HG02763 (cell line): ENCODE measurements around the gene P2RY14.

Source experiments
- ATAC-seq: cut with Tn5 transposase; IDR thresholded peaks from one replicate; pipeline ENCODE4 v1.9.1; 2021; ENCODE audit warnings: mild to moderate bottlenecking, moderate library complexity; ENCODE audit not compliant: unreplicated experiment

Gene P2RY14

DNA sequence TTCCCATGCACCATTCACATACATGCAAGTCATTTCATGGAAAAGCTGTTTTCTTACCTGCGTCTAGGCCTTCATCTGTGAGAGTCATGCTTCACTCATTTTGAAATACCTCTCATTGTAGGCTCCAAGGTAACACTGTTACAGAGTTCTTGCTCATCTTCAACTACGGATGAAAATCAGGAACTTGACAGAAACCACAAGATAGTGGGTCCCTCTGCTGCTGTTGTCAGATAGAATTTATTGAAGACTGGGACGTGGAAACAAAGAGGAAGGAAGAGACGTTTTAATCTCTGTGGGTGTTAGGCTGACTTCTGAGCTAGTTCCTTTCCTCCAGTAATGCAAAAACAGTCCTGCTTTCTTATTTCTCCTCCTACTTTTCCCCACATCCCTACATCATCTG is at the start of gene P2RY14:
TSS of gene P2RY14 (minus strand) at position 313 of the 400 bp plus-strand sequence. CDS start 64,226 bp downstream, outside the sequence.
- ATAC-seq, result no peak

DNA sequence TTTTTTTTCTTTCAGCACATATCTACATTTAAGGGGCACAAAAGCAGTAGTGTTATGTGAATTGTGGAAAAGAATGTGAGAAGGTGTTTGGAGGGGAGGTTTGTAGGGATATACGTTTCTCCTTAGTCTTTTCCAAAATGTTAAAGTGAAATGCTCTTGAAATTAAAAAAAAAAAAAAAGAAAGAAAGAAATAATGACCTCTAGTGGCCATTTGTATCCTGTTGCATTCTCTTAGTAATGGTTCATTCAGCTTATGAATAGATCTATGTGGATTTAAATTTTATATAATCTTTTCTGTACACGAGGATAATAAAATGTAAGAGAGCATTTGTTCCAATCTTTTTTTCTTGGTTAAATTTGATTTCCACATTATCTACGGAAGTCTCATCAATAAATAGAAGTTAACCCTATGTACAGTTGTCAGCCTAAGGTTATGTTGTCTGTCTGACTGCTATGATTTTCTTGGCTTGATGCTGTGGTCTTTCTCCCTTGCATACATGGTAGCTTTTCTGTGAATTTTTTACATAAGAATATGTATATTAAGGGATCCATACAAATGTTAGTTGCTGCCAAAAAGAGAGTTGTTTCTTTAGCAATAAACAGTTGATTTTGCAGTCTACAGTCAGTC is 49.3 kb upstream of the P2RY14 start:
- no peak for ATAC-seq

DNA sequence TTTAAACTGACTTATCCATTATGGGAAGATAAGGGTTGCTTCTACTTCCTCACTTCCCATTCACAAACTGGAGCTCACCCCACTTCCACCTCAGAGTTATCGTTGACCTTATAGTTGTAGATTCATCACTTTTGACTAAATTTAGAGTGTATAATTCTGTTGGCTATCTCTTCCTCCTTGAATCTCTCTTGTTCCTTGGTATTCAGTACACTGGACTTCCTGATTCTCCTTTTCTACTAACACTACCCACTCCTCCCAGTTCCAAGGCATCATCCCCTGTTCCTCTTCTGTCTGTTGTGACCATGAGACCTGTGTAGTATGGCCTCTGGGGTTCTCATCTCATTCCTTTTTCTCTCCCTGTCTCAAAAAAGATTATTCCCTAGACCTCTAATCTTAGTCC is 44.2 kb upstream of the P2RY14 start:
- no peak for ATAC-seq

DNA sequence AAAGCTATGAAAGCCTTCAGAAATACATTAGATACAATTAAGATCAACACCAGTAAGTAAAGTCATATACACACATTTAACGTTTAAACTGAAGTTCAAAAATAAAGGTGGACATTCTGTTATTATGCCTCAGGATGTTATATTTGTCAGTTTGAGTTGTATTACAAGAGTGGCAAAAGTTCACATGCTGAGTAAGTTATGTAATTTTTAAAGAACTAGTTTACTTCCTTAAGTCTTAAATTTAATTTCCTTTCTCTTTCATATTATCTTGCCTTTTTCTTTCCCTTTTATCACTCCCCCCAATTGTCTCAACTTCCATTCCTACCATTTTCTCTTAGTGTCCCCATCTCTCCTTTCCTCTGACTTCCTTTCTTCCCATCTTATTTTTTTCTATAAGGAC is 43.2 kb upstream of the P2RY14 start:
- ATAC-seq, result no peak

DNA sequence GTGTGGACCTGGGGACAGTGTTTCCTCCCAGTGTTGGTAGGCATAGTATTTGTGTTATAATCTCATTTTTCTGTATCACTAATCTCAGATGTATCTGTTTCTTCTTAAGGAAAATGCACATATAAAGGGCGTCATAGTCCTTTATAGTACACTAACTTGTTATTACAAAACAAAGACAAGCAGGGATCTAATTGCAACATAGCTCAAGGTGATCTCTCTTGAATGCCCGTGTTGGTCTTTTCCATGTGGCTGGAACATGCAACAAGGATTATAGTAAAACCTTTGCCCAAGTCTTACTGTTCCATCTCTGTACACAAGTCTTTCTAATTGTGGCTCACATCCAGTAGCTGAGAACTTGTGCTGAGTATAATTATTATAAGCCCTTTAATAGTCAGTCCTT is 41.8 kb upstream of the P2RY14 start:
- ATAC-seq, result no peak

DNA sequence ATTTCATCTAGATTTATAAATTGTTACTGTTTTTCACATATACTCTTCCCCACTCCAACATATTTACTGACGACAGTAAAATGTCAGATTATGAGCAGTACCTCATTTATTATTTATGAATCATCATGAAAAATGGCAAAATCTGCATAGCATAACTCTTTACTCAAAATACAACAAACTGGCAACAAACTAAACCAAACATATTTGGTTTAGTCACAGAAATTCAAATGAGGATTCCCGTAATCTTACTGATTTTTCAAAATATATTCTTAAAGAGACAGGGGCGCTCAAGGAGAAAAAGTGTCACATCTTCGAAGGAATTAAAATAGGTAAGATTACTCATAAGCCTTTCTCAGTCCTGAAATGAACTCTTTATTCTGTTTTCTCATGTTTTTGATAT is 41.3 kb upstream of the P2RY14 start:
- ATAC-seq, result no peak

DNA sequence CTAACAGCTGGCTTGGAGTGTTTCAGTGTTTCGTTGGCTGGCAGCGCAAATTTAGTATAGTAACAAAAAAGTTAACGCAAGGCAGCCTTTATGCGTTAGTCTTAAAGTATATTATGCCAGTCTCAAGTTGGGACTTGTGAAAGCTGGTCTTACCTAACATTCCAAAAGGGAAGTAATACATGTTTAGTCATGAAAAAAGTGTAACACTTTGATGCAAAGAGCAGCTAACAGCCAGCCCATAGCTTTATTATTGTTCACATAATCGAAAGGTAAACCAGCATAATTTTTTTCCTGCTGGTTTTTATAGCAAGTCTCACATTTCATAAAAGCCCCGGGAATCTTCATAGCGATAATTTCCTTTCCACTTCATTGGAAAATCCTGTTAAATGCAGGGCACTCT is 40.6 kb upstream of the P2RY14 start:
- no peak for ATAC-seq

DNA sequence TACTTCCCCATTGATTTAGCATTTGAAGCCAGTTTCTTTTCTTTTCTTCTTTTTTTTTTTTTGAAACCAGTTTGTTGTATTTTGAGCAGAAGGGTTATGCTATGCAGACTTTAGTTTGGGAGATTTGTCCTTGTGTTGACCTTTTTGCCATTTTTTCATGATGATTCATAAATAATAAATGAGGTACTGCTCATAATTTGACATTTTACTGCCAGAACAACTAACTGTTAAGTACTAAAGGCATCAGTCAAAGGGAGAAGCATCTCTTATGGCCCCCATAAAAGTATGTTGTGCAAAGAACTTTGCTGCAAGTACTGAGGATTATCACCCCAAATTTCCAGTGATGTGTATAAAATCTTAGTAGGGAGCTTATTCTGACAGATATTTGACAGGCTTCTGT is 40.0 kb upstream of the P2RY14 start:
- ATAC-seq, result no peak

DNA sequence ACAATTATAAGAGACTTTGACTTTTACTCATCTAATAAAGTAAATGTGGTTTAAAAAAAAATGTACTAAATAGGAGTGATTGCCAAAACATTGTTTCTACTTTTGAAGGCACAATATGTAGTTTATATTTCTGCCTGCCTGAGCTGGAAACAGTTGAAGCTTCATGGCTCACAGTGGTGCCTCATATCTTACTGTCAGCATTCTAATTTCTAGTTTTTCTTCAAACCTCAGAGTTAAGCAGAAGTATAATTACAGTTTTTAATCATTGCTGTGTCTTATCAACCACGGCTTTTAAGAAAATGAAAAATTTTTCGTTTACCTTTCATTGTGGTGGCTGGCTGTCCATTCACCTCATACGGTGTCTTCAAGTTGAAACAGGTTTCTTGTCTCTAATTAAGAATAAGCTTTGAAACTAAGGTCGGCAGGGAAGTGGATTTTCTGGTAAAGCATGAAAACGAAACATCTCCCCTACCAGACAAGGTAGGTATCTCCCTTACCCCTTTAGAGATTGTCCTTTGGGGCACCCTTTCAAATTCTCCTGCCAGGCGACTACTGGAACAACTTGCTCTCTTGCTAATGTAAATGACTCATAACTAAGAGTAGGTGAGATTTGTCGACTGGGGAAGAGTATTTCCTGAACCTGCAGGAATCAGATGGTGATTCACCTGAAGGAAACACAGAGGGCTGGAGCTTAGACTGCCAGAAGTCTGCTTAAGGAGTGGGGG is 38.1 kb upstream of the P2RY14 start, which contains the start of gene GPR87:
TSS of gene GPR87 (minus strand) at position 554 of the 725 bp plus-strand sequence. CDS start 16,720 bp downstream, outside the sequence.
- no peak for ATAC-seq

DNA sequence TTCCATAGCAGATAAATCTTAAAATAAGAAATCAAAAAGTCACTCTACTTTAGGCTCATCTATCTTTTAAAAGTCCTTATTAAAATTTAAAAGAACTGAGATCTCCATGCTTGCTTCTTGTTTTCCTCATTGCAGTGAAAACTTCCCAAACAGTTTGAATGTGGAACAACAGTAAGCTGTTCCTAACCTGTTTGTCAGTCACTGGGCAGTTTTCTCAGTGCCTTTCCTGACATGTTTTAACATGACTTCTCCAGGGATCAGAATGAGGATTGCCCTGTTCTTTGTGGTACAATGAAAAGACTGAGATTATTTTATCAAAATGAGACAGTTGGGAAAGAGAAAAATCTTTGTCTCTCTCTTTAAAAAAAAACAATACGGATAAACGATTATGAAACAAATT is 37.5 kb upstream of the P2RY14 start:
- no peak for ATAC-seq

DNA sequence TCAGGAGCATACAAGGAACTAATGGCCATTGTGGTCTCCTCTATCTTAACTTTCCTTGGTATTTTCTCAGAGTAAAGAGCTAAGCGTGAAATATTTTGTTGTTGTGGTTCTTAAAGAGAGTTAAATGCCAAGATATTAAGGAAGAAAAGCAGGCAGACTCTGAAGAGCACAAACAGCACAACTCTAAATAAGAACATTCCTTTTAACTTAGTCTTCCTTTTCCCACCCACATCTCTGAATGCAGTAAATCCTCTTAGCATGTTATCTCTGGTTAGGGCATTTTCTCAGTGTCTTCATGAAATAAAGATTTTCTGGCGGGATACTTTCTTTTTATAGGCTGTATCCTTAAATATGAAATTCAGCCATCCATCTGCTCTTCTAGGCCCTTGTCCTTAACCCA is 36.8 kb upstream of the P2RY14 start:
- ATAC-seq, result no peak

DNA sequence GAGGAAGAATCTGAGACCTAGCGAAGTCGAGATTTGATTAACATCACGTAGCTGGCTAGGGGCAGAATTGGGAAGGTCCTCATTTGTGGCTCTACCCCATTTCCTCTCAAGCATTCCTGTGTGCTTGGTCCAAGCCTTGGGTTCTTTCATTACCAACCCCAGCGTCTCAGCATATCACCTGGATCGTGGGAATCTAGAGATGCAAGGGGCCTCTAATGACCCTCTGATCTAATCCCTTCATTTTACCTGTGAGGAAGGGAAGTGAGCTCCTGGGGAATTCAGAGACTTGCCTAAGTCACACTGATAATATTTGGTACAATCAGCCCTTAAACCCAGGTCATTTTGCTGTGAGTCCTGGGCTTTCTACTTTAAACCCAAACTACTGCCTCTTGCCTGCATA is 36.3 kb upstream of the P2RY14 start:
- no peak for ATAC-seq

DNA sequence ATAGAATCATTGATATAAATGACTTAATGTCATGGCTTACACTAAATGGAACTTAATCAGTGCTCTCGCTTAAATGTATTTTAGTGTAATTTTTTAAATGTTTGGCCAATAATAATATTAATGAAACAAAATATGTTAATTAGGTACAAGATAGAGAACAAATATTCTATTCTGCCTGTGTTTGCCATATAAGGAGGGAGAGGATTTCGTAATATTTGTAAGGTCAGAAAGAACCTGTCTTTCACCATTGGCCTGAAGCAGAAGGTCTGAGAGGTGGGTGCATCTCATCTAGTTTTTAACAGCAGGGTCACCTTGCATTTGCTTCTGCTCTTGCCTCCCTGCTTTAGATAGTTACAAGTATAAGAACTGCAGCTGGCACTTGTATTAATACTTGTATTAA is 35.8 kb upstream of the P2RY14 start:
- ATAC-seq, result no peak

DNA sequence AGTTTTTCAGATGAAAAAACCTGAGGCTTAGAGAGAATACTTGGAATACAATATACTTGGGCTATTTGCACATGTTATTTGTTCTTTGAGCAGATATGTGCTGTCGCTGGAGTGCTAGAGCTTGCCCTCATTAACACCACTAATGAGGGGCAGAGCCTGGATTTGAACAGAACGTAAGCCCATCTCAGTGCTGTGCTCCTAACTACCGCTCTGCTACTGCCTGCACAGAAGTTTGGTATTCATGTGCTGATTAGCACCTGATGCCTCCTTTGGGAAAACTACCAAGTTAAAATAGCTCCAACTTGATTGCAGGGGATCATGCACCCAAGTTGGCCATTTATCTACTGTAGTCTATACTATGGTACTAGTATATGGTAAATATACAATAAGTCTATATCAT is 34.6 kb upstream of the P2RY14 start:
- ATAC-seq, result no peak

DNA sequence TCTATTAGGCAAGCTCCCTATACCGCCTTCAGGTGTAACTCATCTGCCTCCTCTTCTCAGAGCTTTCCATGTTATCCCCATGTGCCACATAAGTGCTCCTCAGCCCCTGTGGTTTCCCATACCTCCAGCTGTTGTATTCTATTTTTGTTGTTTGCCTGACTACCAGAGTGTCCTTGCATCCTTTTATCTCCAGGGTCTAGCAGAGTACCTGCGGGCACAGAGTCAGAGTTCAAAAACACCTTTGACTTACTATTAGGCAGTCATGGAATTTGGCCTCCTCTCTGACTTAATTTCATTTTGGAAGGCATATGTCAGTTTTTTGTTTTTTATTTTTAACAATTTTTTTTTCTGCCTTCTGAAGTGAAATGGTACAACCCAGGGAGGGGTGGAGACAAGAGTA is 31.2 kb upstream of the P2RY14 start:
- ATAC-seq, result no peak

DNA sequence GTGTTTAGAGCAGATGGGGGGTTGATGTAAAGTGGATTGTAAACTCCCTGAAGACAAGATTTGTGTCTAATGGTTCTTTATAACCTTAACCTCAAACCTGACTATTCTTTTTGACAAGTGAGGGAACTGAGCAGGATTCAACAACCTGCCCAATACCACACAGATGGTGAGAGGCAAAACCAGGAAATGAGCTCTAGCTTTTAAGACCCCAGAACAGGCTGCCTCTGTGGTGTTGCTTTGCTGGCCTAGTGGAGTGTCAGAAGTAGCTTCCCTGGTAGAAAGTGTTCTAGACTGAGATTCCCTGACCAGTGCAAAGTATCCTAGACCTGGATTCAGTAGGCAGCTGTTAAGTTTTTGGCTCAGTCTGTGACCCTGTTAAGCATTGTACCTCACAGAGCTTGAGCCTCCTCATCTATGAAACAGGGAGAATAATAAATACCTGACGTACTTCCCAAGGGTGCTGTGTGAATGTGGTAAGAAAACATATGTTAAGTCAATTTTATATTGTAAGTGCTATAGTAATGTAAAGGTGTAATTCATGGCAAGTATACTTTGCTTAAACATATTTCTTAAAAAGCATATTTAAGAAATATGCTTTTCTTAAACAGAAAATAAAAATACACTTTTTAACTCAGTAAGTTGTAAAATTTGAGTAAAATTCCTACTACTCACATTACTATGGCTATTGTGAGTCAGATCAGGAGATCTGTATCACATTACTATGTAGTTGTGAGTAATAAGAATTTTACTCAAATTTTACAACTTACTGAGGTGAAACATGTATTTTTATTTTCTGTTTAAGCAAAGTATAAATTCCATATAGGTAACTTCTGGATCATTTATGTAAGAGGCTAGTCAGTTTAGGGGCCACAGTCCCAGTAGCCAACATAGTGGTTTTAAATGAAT is 29.5 kb upstream of the P2RY14 start:
- ATAC-seq, result no peak

DNA sequence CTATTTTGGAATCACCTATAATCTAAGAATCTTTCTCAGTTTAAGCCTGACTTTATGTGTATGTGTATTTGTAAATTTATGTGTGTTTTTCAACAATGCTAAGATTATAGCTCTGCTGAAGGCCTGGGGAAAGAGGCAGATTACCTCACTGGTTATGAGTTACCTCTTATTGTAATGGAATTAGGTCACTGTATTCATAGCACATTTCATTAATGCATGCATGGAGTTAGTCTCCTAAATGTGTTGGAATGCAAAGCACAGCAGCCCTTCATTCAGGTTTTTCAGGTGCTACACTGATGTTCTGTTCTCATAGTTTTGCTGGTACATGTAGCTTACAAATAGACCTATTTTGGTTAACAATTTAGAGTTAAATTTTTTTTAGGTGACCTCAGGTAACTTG is 28.8 kb upstream of the P2RY14 start:
- ATAC-seq, result no peak

DNA sequence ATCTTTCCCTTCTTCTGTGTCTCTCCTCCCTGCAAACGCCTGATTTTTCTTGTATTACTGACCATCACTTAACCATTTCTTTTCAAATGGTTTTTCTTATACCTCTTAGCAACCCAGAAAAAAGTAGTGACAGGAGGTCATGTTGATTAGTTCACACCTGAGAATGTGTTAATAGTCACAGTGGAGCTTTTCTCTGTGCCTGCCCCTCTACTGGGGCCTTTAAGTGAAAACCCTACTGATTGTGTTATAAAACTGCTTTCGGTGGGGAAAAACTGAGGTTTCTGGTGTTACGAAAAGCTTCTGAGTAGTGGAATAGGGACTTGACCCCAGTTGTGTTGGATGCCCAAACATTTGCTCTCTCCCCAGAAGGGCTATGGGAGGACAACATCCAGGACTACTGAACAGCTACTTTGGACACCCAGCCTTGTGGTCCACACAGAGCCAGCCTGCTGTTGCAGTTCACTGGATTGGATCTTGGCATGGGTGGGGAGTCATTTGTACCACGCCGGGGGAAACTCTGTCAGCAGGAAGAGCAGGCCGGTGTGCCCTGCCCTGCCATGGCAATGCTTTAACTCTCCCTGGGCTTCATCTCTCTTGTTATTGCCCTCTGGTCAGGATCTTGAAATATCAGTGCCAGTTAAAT is 27.9 kb upstream of the P2RY14 start:
- no peak for ATAC-seq

DNA sequence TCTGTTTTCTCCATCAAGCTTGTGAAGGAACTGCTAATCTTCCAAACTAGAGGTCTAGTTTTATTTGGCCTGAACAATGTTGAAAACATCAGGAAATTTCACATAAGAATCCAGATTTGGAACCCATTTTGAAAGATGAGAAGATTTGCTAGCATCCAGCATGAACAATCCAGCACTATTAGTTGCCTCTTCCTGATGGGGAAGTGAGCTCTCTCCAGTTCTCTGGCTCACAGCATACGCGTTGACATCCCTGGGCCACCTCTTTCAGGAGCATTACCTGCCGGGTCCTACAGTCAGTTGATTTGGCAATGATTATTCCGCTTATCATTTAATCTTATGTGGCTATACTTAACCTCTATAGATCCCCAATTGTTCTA is 27.4 kb upstream of the P2RY14 start:
- no peak for ATAC-seq

DNA sequence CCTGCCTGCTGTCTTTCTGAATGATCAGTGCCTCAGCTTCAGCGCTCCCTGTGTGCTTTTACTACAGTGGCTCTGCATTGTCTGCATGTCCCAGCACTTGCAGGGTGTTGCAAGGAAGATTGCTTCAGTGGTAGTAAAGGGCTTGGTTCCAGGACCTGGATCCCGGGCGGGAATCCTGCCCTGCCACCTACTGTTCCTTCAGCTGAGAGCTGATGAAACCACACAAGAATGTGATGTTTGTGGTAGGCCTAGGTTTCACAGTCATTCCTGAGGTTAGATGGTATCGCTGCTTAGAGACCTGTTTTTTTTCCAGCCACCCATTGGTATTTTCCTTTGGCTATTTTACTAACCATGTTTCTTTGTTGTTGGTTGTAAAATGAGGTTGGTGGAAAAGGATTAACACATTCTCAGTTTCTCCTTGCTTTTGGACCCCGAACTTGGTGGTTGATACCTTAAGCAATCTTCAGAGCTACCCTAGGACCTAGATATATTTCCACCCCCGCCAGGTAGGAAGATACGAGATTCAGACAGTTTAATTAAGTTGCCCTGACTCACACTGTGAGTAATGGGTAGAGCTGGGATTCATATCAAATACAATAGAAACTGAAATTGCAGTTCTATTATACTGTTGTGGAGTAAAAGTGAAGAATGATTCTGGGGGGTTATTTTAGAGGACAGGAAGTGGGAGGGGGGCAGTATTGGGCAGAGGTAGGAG is 26.9 kb upstream of the P2RY14 start:
- no peak for ATAC-seq

DNA sequence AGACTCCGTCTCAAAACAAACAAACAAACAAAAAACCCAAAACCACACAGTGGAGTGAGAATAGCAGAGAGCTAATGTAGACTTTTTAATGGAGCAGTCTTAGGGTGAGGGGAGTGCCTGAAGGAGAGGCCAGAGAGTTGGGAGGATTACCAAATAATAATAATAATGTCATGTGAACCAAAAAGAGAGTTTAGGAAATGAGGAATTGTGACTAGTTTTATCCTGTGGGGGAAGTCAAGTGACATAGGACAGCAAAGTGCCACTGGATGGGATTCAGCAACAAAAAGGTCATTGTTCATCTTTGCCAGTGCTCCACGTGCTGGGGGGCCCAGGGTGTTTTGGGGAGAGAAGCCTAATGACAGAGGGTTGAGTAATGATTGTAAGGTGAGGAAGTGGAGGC is 25.4 kb upstream of the P2RY14 start:
- no peak for ATAC-seq
